HG03064 (cell line): ENCODE data around the gene HEXA.

Experiments
- ATAC-seq: cut with Tn5 transposase; IDR thresholded peaks from one replicate; pipeline ENCODE4 v1.9.1; 2021; ENCODE audit warnings: low read depth; ENCODE audit not compliant: unreplicated experiment

The HEXA gene

DNA sequence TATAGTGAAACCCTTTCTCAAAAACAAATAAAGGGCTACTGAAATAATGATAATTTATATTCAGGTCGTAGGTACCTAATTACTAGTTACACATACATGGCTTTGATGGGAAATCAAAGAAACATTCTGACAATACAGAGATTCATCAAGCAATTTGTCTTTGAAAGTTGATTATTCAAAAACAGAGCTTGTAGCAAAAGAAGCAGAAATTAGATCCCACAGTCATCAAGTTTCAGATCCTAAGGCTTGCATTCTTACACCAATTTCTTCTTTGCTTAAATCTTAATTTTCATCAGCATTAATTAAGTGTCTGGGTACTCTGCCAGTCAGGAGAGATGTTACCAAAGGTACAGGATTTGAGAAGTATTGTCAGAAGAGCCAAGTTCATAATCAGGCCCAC is 1.5 kb upstream of the HEXA start:
- ATAC-seq: no peak

- ATAC-seq: peak; percentile 36
Measured at GRCh38 chr15:72375501-72375845, 341 bp downstream of the HEXA start.

- ATAC-seq: no peak
Measured at GRCh38 chr15:72372361-72372760, 3.5 kb downstream of the HEXA start.

DNA sequence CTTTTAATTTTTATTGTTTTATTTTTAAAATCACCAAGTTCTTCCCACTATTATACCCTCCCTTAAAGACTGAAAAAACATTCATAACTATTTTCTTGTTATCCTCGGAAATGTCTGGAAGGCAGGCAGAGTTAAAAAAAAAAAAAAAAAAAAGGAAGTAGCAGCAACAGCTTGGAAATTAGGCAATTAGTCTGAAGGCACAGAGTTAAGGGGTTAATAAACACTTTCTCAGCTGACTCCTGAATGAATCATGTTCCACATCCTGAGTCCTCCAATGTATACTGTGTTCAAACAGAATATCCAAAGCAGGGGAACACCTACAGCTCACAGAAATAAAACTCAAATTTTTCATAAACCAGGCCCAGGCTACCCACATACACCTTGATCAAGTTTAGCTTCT is 5.8 kb downstream of the HEXA start:
- no peak for ATAC-seq

DNA sequence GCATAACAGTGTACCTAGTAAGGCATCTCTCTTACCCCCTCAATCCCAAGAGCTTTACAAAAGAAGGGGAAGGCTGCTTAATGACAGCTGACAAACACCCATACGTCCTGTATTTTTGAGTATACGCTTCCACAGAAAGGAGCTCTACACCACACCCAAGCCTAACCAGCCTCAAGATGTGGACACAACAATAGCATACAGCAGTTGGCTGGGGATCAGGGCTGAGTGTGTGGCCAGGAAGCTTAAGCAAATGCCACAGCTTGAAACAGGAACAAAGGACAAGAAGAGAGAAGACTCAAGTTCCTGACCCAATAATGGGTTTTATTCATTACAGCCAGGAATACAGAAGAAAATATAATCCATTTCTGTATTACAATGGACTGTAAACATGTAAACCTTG is 6.9 kb downstream of the HEXA start:
- no peak for ATAC-seq

DNA sequence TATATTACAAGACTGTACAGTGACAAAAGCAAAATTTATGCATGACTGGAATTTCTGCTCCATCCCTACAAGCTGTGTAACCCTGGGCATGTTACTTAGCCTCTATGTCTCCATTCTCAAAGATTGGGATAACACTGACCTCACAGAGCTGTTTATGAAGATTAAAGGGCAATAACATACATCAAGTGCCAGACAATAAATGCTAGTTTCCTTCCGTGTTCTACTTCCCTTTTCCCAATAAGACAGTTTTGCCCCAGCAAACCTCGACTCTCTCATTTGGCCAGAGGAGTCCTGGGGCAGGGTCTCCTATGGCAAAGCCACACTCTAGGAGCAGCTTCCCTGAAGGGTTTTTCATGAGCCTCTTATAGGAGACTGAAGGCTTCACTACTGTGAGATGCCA is 7.5 kb downstream of the HEXA start:
- no peak for ATAC-seq

GRCh38 chr15:72365844-72366243 is 10.0 kb downstream of the HEXA start:
- ATAC-seq: peak; percentile 95

DNA sequence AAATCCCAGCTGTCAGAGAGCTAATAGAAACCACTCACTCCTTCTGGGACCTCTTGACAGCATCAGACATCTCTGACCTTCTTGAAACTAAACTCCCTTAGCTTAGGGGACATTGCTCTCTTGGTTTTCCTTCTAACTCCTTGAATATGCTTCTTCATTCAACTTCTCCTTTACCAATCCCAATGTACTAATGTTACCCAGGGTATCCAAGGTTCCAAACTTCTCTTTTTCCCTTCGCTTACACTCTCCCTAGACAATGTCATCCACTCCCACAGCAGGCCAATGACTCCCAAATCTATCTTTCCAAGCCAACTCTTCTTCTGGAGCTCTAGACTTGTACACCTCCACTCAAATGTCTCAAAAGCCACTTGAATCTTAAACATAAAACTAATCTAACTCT is 14.6 kb downstream of the HEXA start:
- ATAC-seq: no peak

- ATAC-seq: no peak
Measured at GRCh38 chr15:72358650-72359171, 17.1 kb downstream of the HEXA start.

GRCh38 chr15:72358121-72358520 is 17.7 kb downstream of the HEXA start:
- ATAC-seq: no peak

- no peak for ATAC-seq
Measured at GRCh38 chr15:72354496-72354895, 21.3 kb downstream of the HEXA start.

GRCh38 chr15:72353266-72353665 is 22.5 kb downstream of the HEXA start:
- no peak for ATAC-seq

DNA sequence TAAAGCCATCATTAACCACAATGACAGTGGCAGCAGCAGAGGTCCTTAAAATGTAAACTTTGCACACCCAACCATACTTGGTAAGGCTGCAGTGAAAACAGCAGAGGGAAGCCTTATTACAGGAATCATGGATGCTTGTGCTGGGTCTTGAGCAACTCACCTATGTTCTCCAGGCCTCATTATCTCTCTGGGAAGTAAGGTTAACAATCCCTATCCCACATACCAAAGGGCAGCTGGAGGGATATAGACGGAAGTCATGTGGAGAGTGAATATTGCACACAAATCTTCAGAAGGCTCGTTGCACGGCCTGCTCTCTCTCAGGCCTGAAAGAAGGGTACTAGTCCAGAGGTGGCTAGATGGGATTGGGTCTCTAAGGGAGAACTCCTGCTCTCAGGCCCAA is 30.0 kb downstream of the HEXA start:
- ATAC-seq: no peak

DNA sequence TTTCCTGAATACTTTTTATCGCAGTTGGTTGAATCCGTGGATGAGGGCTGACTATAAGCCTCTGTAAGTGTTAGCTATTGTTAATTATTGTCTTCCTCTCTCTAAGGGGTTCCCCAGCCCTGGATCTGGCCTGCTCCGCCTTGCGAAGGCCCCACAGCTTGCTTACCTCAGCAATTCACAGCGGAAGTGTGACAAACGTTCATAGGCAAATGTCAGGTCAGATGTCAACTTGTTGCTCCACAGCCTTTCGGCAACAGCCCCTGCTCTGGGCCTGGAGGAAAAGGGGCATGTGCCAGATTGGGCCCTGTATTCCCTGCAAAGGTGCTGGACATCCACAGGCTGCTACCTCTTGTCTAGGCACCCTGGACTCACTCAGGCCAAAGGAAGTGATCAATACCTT is 30.5 kb downstream of the HEXA start:
- no peak for ATAC-seq

- ATAC-seq: no peak
Measured at GRCh38 chr15:72344602-72345001, 31.2 kb downstream of the HEXA start.

- ATAC-seq: no peak
Measured at GRCh38 chr15:72342385-72342784, 33.4 kb downstream of the HEXA start.

DNA sequence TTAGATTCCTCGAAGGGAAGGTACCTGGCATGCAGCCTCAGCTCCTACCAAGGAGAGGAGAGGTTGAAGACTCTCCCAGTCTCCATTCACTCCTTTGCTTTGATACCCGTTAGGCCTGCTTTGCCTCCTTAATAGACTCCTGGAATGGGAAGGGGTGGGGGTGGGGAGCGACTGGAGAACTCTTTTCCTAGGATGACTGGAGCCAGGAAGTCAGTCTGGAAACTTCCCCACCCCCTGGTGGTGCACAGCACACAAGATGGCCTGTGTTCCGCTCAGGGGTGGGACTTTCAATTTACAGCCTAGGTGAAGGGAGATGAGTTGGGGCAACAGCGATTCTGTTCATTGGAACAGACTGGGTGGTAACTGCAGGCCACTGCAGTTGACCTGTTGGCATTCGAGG is 34.5 kb downstream of the HEXA start:
- ATAC-seq: no peak

DNA sequence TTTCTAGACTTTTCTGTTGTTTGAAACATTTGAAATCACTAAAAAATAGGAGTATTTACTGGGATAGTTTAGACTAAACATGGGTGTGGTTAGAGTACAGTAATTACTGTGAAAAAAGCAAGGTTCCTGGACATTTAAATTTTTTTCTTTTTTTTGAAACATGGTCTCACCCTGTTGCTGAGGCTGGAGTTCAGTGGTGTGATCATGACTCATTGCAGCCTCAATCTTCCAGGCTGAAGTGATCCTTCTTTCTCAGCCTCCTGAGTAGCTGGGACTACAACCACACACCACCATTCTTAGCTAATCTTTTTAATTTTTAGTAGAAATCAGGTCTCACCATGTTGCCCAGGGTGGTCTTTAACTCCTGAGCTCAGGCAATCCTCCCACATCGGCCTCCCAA is 35.4 kb downstream of the HEXA start:
- ATAC-seq: no peak

DNA sequence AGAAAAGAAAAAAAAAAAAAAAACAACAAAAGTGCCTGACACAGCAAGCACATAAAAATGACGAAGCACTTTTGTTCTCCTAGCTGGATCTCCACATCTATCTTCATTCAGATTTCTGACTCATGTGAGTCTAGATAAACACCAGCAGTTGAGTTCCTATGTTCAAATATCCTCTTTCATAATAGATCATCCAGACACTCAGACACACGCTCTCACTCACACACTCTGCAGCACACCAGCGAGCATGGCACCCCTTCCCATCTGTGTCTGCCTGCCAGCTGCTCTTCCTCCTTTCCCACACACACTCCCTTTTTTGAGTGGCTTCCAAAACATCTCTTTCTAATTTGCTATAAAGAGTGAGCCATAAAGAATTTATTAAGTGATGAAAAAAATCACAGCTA is 36.0 kb downstream of the HEXA start:
- no peak for ATAC-seq

GRCh38 chr15:72338617-72339321 is 37.0 kb downstream of the HEXA start:
- ATAC-seq: no peak

DNA sequence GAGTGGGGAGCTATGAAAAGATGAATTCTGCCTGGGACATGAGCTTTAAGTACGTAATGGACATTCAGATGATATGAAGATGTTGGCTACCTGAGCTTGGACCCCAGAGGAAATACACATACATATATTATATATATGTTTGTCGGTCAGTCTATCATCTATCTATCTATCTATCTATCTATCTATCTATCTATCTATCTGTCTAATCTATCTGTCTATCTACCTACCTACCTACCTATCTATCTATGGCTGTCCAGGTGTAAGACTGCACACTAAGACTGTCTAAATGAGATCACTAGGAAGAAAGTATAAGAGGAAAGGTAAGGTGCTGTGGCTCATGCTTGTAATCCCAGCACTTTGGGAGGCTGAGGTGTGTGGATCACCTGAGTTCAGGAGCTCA is 37.7 kb downstream of the HEXA start:
- ATAC-seq: no peak

- ATAC-seq: no peak
Measured at GRCh38 chr15:72334842-72335241, 41.0 kb downstream of the HEXA start.

- no peak for ATAC-seq
Measured at GRCh38 chr15:72331021-72331420, 44.8 kb downstream of the HEXA start.
